Measurements from ENCODE around the gene GBGT1.

GBGT1 gene

GRCh38 chr9:133122935-133123611 is 40.6 kb downstream of the GBGT1 start:
- no peak for DNase-seq

GRCh38 chr9:133122605-133122934 is 41.1 kb downstream of the GBGT1 start:
- DNase-seq: no peak

DNA sequence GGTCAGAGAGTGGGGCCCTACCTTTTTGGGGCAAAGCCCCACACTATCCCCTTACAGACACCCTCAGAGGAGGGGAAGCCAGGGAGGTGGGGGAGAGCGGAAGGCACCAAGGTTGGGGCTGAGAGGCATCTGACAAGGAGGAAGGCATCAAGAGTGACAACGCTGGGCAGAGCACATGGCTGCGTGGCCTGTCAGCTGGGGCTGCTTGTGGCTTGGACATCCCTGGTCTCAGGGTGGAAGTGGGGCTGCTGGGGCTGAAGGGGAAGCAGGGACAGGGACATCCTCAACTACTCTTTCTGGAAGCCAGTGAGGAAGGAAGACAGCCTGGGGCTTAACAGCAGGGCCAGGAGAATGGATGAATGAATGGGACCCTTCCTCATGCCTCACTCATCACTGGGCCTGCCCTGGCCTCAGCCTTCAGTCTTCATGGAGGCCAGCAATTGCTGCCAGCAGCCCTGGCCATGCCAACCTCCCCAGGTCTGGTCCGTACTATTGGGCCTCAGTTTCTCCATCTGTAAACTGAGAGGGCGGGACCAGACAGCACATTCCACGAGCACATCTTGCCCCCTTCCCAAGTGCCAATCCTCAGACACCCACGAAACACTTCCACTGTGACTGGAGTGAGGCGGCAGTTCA is 41.7 kb downstream of the GBGT1 start:
- DNase-seq: peak; percentile 11

DNA sequence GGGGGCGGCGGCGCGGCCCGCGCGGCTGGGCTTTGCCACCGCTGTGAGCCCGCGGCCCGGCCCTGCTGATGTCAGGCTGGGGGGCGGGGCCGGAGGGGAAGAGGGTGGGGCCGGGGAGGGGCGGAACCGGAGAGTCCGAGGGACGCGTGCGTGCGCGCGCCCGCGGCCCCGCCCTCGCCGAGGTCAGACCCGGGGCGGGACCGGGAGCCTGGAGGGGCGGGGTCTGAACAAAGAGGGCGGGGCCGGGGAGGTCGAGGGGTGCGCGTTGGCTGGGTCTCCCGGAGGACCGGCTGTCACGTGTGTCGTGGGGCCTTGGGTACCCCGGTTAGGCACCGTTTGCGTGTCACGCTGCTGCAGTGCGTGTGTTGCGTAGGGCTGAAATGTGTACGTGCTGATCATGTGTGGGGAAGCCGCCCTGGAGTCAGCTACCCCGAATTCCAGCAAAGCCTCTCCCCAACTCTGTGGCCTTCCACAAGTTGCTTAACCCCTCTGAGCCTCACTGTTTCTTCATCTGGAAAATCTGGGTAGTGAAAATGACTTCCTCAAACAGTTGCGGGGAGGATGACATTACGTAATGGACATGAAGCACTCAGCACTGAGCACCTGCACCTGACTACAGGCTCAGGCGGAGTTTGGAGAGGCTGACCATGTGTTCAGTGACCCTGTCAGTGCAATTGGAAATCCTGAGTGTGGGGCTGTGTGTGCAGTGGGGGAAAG is 42.4 kb downstream of the GBGT1 start, which contains the start of gene RALGDS:
Gene RALGDS, minus strand, starts transcription at position 43 of the 717 bp plus-strand sequence. CDS start 86 bp downstream, outside the sequence.
- DNase-seq: peak; percentile 71

DNA sequence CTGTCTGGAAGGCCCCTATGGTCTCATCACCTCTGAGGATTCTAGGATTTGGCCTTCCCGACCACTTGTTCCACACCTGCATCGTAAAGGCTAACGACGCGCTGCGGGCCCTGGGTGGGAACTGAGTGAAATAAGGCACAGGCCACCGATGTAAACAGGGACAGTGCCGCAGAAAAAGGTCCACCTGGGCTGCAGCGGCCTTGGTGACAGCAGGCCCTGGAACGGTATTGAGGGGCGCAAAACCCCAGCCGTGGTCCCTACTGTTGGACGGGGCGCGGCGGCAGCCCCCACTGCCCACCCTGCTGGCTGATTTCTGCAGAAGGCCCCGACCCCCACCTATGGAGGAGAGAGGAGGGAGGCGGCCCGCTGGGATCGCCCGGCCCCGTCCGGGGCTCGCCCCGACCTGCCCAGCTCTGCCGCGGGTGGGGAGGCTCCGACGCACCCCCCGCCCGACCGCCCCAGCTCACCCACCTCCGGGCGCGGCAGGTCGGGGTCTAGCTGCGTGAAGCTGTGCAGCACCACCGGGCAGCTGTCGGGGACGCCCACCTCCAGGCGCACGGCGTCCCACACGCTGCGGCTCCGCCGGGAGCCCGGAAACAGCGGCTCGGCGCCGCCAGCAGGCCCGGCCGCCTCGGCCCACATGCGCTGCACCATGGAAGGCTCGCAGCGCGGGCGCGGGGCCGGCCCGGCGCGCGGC is 43.1 kb downstream of the GBGT1 start:
- DNase-seq: no peak

DNA sequence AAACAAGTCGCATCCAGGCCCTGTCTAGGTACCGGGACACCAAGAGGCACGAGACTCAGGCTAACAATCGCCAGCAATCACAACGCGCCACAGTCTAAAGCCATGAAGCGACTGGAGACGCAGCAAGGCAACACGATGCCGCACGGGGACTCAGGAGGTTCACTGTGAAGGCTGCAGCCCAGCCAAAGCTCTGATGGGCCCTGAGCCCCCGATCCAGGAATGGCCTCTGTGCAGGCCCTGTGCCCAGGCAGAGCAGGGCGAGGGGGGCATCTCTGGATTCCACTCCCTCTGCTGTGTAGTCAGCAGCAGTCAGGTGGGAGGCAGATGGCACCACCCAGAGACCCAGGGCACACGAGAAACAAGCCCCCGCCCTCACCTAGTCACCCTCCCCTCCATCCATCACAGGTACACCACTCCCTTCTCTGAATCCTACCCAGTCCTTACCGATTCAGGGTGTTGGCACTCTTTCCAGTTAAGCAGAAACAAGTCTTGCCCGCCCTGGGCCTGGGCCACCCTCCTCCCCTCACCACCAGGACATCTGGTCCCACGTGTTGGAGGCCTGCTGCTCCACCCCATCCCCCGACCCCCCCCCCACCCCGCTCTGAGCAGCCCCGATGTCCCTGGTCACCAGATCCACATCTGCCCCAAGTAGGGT is 43.7 kb downstream of the GBGT1 start:
- DNase-seq: no peak

DNA sequence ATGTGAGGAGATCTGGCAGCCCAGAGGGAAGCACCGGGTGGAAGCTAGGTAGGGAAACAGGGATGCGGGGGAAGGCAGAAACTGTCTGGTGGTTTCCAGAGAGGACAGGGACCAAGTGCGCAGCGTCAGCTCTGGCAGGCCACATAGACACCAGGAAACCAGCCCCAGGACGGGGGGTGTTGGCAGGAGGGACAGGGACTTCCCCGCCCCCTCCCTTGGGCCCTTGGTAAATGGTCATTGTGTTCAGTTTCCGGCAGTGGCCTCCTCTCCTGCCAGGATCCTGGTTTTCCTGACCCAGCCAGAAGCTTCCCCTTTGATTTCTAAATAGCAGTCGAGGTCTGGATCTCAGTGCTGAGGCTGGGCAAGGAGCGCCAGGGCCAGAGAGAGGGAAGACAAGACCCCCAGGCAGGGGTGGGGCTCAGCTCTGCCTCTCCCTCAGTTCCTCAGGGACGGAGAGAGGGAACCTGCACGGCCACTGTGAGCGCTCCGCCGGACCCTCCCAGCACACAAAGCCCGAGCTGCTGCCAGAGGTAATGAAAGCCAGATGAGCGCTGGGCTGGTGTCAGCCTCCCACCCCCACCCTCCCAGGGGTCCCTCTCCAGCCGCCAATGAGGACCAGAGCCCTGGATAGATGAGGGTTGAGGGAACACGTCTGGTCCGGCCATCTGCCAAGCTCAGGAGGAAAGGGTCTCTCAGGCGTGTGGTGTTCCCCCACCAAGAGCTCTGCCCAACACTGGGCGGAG is 44.4 kb downstream of the GBGT1 start:
- DNase-seq: no peak

- DNase-seq: no peak
Observed at GRCh38 chr9:133118568-133118967, 45.1 kb downstream of the GBGT1 start.

- DNase-seq: no peak
Observed at GRCh38 chr9:133118179-133118520, 45.6 kb downstream of the GBGT1 start.

GRCh38 chr9:133117271-133118178 is 46.2 kb downstream of the GBGT1 start:
- no peak for DNase-seq

GRCh38 chr9:133116346-133117231 is 47.1 kb downstream of the GBGT1 start:
- no peak for DNase-seq

DNA sequence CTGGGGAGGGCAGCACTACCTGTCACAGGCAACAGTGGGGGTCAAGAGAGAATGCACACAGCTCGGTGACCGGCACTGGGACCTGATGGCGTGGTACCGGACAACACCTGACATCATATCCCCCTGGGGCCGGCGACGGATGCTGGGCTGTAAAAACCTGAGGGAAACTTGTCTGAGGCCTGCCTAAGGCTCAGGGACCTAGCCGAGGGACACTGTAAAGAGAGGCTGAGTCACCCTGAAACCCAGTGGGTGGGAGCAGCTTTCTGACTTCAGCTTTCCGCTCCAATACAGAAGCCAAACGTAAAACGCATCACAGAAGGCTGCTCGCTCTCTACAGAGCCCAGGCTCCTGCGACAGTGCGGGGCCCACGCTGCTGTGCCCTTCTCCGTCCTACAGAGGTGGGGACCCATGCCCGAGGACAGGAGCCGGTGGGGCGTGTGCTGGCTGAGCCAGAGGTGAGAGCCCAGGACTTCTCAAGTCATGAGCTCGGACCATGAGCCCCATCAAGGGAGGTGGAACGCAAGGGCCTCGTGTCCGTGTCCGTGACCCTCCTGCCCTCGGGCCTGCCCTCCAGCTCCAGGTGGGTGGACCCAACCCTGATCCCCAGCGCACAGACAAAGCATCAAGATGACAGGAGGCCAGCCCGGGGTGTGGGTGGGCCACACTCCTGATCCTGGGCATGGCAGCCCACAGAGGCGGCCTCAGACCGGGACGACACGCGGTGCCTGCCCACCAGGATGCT is 47.9 kb downstream of the GBGT1 start:
- DNase-seq: no peak

GRCh38 chr9:133114886-133115603 is 48.7 kb downstream of the GBGT1 start:
- no peak for DNase-seq

DNA sequence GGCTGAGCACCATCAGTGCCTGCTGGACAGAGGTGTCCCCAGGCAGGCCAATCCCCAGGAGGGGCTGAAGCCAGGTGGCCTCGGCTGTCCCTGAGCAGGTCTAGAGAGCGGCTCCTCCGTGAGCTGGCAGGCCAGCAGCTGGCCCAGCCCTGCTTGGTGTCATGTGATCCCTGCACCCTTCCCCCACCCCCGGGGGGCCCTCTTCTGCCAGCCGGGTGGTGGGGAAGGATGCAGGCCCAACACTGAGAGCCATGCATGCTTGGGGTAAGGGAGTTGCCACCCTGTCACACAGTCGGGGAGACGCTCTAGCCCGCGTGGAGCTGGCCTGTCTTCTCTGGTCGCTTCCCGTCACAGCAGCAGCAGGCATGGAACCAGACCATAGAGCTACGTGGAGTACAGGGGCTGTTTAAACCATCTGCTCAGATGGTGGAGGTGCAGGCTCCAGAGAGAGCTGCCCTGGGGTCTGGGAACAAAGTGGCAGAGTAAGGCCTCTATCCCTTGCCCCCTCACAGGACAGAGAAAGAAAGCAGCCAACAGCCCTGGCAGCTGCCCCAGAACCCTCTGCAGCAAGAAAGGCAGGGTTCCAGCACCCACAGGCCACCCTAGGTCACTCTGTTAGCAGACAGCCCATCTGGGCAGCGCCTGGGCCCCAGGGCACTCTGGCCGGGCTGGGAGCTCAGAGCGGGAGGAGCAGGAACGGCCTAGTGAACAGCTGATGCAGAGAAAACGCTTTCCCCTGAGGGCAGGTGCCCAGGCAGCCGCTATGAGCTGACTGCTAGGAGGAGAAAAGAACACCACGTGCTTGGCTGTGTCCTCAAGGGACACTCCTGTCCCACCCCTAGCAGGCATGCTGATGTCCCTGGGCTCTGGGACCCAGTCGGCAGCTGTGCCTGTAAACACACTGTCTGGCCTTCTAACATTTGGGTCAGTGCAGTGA is 49.5 kb downstream of the GBGT1 start:
- no peak for DNase-seq

- DNase-seq: no peak
Observed at GRCh38 chr9:133113163-133113948, 50.4 kb downstream of the GBGT1 start.

DNA sequence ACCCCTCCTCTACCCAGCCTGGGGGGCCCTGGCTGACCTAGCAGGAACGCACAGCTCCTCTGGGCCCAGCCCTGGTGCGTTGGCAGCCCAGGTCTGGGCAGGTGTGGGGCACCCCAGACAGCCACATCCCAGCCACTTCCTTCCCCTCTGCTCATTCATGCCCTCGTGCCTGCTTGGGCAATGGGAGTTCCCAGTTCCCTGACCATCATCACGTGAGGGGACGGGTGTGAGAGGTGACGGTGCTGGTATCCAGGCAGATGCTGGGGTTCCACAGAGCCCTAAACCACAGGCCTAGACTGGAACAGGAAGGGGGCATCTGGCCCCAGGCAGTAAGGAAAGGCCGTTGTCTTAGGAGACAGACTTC is 51.1 kb downstream of the GBGT1 start:
- DNase-seq: no peak
